GM12865 (cell line): ENCODE data around the gene BRD8.

ENCODE experiments used
- DNase-seq: peaks from one replicate; pipeline ENCODE4 v3.0.0; 2010; ENCODE audit warnings: low read depth
- H3K4me3 ChIP-seq: 2 replicates; pipeline ENCODE4 v1.5.1; 2011; ENCODE audit warnings: mild to moderate bottlenecking, low read depth, low read length, control low read depth
- TF ChIP-seq, protein P1 (sequence below): IDR thresholded peaks from 2 replicates; pipeline ENCODE4 v1.5.1; 2011; ENCODE audit warnings: low read length, control low read depth, low read depth, inconsistent platforms; ENCODE audit not compliant: insufficient read depth; ENCODE audit errors: missing control alignments

BRD8 gene

GRCh38 chr5:138182808-138183207 is 4.4 kb upstream of the BRD8 start:
- TF ChIP-seq, protein P1, sequence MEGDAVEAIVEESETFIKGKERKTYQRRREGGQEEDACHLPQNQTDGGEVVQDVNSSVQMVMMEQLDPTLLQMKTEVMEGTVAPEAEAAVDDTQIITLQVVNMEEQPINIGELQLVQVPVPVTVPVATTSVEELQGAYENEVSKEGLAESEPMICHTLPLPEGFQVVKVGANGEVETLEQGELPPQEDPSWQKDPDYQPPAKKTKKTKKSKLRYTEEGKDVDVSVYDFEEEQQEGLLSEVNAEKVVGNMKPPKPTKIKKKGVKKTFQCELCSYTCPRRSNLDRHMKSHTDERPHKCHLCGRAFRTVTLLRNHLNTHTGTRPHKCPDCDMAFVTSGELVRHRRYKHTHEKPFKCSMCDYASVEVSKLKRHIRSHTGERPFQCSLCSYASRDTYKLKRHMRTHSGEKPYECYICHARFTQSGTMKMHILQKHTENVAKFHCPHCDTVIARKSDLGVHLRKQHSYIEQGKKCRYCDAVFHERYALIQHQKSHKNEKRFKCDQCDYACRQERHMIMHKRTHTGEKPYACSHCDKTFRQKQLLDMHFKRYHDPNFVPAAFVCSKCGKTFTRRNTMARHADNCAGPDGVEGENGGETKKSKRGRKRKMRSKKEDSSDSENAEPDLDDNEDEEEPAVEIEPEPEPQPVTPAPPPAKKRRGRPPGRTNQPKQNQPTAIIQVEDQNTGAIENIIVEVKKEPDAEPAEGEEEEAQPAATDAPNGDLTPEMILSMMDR = no peak
- no peak for DNase-seq

GRCh38 chr5:138180841-138181240 is 2.4 kb upstream of the BRD8 start:
- DNase-seq = no peak
- TF ChIP-seq, protein P1 = no peak
- no peak overlapping the region for H3K4me3 ChIP-seq

More at GRCh38 chr5:138182808-138183207, 4.4 kb upstream of the BRD8 start:
- H3K4me3 ChIP-seq = no peak overlapping the region

DNA sequence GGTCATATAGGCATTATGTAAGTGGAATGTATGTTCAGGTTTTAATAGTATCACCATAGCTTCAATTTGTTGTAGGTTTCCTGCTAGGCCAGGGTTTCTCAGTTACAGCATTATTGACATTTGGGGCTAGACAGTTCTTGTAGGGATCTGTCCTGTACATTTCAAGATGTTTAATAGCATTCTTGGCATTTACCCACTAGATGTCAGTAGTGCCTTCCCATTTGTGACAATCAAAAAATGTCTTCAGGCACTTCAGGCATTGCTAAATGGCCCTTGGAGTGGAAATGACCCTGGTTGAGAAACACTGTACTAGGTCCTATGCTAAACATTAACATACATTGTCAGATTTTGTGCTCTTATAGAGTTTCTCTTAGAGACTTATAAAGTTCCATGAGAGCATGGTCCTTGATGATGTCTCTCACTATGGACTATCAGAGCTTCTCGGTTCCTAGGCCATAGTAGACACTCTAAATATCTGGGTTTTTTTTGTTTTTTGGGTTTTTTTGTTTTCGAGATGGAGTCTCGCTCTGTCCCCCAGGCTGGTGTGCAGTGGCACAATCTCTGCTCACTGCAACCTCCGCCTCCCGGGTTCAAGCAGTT is 1.9 kb upstream of the BRD8 start:
- H3K4me3 ChIP-seq = peak overlapping the region; percentile 81
- TF ChIP-seq, protein P1 = peak; percentile 57
- peak; percentile 76 for DNase-seq

- H3K4me3 ChIP-seq = peak overlapping the region; percentile 81
- peak; percentile 29 for DNase-seq
- TF ChIP-seq, protein P1 = no peak
Observed at GRCh38 chr5:138179277-138179857, 937 bp upstream of the BRD8 start.

- H3K4me3 ChIP-seq = peak overlapping the region; percentile 81
- TF ChIP-seq, protein P1 = no peak
- DNase-seq = peak; percentile 33
Observed at GRCh38 chr5:138177941-138178515, 402 bp downstream of the BRD8 start.

- no peak for DNase-seq
- no peak overlapping the region for H3K4me3 ChIP-seq
- TF ChIP-seq, protein P1 = no peak
Observed at GRCh38 chr5:138170299-138170698, 8.1 kb downstream of the BRD8 start.
